Mesothelial cell of epicardium (in vitro differentiated cells): ENCODE measurements around the gene TTLL6. TPM values are rescaled to one million over a fixed set of nuclear protein-coding genes. Genes with fewer than 3 reads are reported as not detected.
"Not testable (repeated sequence)": the region's sequence is repeated elsewhere in the genome, so short reads cannot be mapped to it uniquely, and the experiment has no call there.

ENCODE experiments used
- DNase-seq, 2 experiments: peaks; one replicate each; pipeline ENCODE4 v3.0.0; 2021; ENCODE audit warnings: low spot score in 2 of 2; ENCODE audit not compliant: unreplicated experiment in 2 of 2
- H3K27ac Mint-ChIP-seq: 2 replicates; pipeline ENCODE4 v1.8.0; 2021; ENCODE audit warnings: mixed read lengths
- H3K27me3 Mint-ChIP-seq: 2 replicates; pipeline ENCODE4 v1.8.0; 2021; ENCODE audit warnings: low read depth, mixed read lengths
- H3K36me3 Mint-ChIP-seq: 2 replicates; pipeline ENCODE4 v1.8.0; 2021; ENCODE audit warnings: mixed read lengths
- H3K4me1 Mint-ChIP-seq: 2 replicates; pipeline ENCODE4 v1.8.0; 2021; ENCODE audit warnings: mixed read lengths
- H3K4me3 Mint-ChIP-seq: 2 replicates; pipeline ENCODE4 v1.8.0; 2021; ENCODE audit warnings: mild to moderate bottlenecking, moderate library complexity, mixed read lengths
- H3K9me3 Mint-ChIP-seq: 2 replicates; pipeline ENCODE4 v1.8.0; 2021; ENCODE audit warnings: mixed read lengths
- CTCF ChIP-seq: fragments of 200-600 bp; sonication (generic); IDR thresholded peaks from one replicate; pipeline ENCODE4 v1.5.0; 2021; ENCODE audit warnings: antibody characterized with exemption; ENCODE audit not compliant: unreplicated experiment
- microRNA-seq: library from miRNA; unstranded; fragments of <30 nt; microRNA quantifications from one replicate; pipeline ENCODE4 v1.2.0, GENCODE V29; 2021; ENCODE audit warnings: inconsistent platforms, mixed read lengths
- total RNA-seq: library from RNA; stranded (reverse); gene quantifications from 3 replicates; pipeline ENCODE4 v1.2.1, GENCODE V29; 2021

The TTLL6 gene
- total RNA-seq, 1 donor from 2014 or later = not detected

- Mint-ChIP-seq H3K9me3 (no peaks in the 10 kb centered on the region), H3K27me3 (peaks cover 94% of the 10 kb centered on the region), H3K36me3 (no peaks in the 10 kb centered on the region), H3K4me1 (peaks cover 36% of the 10 kb centered on the region), H3K4me3 (peak overlapping the region; percentile 79), H3K27ac (peak overlapping the region; percentile 98)
- DNase-seq = peak in 1 of 2 experiments; percentile 67
- TF ChIP-seq CTCF = no peak
Observed at GRCh38 chr17:48718761-48719641, 98.0 kb downstream of the TTLL6 start.

- Mint-ChIP-seq H3K27ac (peak overlapping the region; percentile 98), H3K9me3 (no peaks in the 10 kb centered on the region), H3K36me3 (no peaks in the 10 kb centered on the region), H3K27me3 (peaks cover 94% of the 10 kb centered on the region), H3K4me1 (peaks cover 33% of the 10 kb centered on the region), H3K4me3 (peak overlapping the region; percentile 79)
- TF ChIP-seq CTCF = no peak
- no peak for DNase-seq
Observed at GRCh38 chr17:48718227-48718760, 98.7 kb downstream of the TTLL6 start.

- Mint-ChIP-seq H3K36me3 (no peaks in the 10 kb centered on the region), H3K9me3 (no peaks in the 10 kb centered on the region), H3K27ac (peak overlapping the region; percentile 98), H3K27me3 (peaks cover 90% of the 10 kb centered on the region), H3K4me3 (peak overlapping the region; percentile 79), H3K4me1 (peaks cover 30% of the 10 kb centered on the region)
- TF ChIP-seq CTCF = no peak
- DNase-seq = no peak
Observed at GRCh38 chr17:48717367-48718226, 99.4 kb downstream of the TTLL6 start.

GRCh38 chr17:48716549-48716948 is 100.5 kb downstream of the TTLL6 start:
- H3K4me1 Mint-ChIP-seq = peaks cover 29% of the 10 kb centered on the region
- not testable (repeated sequence) for H3K4me3 Mint-ChIP-seq, H3K27ac Mint-ChIP-seq, H3K36me3 Mint-ChIP-seq, H3K9me3 Mint-ChIP-seq, DNase-seq
- H3K27me3 Mint-ChIP-seq = peaks cover 85% of the 10 kb centered on the region

- Mint-ChIP-seq H3K4me3 (no peak overlapping the region), H3K36me3 (no peaks in the 10 kb centered on the region), H3K27me3 (peaks cover 85% of the 10 kb centered on the region), H3K4me1 (peaks cover 29% of the 10 kb centered on the region), H3K9me3 (no peaks in the 10 kb centered on the region), H3K27ac (peak overlapping the region; percentile 30)
- TF ChIP-seq CTCF = no peak
- DNase-seq = no peak
Observed at GRCh38 chr17:48715496-48716399, 101.3 kb downstream of the TTLL6 start.

Small RNAs within 50 kb of the gene (microRNA-seq; reads per million reads assigned to microRNA genes)
- gene MIR3185 = not detected

Other genes starting within 250 kb of the TTLL6 start
- 34.2 to 39.2 TPM (median 34.4 TPM) in 3 replicates for gene HOXB4, start 238.9 kb downstream of the TTLL6 start, total RNA-seq
- gene HOXB3, start 227.0 kb downstream of the TTLL6 start, total RNA-seq = 282 to 303 TPM (median 282 TPM) in 3 replicates
- 28.6 to 32.4 TPM (median 31.1 TPM) in 3 replicates for gene HOXB5, start 223.4 kb downstream of the TTLL6 start, total RNA-seq
- gene HOXB6, start 212.2 kb downstream of the TTLL6 start, total RNA-seq = 56.4 to 63.1 TPM (median 59.7 TPM) in 3 replicates
- gene HOXB7, start 206.2 kb downstream of the TTLL6 start, total RNA-seq = 18.6 to 20.3 TPM (median 19.5 TPM) in 3 replicates
- gene HOXB8, start 201.9 kb downstream of the TTLL6 start, total RNA-seq = 75.7 to 82.4 TPM (median 78.8 TPM) in 3 replicates
- gene HOXB9, start 190.9 kb downstream of the TTLL6 start, total RNA-seq = 33.8 to 35.4 TPM (median 34.4 TPM) in 3 replicates
- 14.0 to 16.8 TPM (median 15.2 TPM) in 3 replicates for gene PRAC1, start 94.7 kb downstream of the TTLL6 start, total RNA-seq
- gene PRAC2, start 94.0 kb downstream of the TTLL6 start, total RNA-seq = 7.3 to 8.5 TPM (median 7.9 TPM) in 3 replicates
- gene HOXB13, start 88.5 kb downstream of the TTLL6 start, total RNA-seq = 26.4 to 26.9 TPM (median 26.8 TPM) in 3 replicates
- gene CALCOCO2, start 13.8 kb upstream of the TTLL6 start, total RNA-seq = 55.2 to 56.6 TPM (median 56.6 TPM) in 3 replicates
- 45.1 to 48.7 TPM (median 48.0 TPM) in 3 replicates for gene ATP5MC1, start 75.6 kb upstream of the TTLL6 start, total RNA-seq
- 85.8 to 89.8 TPM (median 88.1 TPM) in 3 replicates for gene UBE2Z, start 91.2 kb upstream of the TTLL6 start, total RNA-seq
- gene SNF8, start 127.6 kb upstream of the TTLL6 start, total RNA-seq = 78.6 to 91.5 TPM (median 88.0 TPM) in 3 replicates
- gene GIP, start 151.4 kb upstream of the TTLL6 start, total RNA-seq = not detected in 3 replicates
- gene IGF2BP1, start 180.2 kb upstream of the TTLL6 start, total RNA-seq = 225 to 227 TPM (median 227 TPM) in 3 replicates